ENCODE results near the gene CEP135.

DNA sequence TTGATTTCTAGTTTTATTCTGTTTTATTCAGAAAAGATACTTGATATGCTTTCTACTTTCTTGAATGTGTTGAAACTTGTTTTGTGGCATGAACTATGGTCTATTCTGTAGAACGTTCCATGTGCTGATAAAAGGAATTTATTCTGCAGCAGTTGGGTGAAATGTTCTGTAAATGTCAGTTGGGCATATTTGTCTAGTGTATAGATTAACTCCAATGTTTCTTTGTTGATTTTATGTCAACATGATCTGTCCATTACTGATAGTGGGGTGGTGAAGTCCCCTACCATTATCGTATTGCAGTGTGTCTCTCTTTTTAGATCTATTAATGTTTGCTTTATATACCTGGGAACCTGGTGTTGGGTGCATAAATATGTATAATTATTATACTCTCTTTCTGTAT, 55.5 kb downstream of the CEP135 start:
- TF ChIP-seq RARB (CRISPR knock-in tag; IDR thresholded peaks at IDR 0.05) (no peak), ZNF565 (CRISPR knock-in tag; conservative IDR thresholded peaks at IDR 0.05; ENCODE audit: low read depth) (no peak), ESRRG (CRISPR knock-in tag; IDR thresholded peaks at IDR 0.05) (no peak), PPARA (CRISPR knock-in tag; IDR thresholded peaks at IDR 0.05; ENCODE audit: borderline replicate concordance) (no peak)
- TF ChIP-seq, protein P1, sequence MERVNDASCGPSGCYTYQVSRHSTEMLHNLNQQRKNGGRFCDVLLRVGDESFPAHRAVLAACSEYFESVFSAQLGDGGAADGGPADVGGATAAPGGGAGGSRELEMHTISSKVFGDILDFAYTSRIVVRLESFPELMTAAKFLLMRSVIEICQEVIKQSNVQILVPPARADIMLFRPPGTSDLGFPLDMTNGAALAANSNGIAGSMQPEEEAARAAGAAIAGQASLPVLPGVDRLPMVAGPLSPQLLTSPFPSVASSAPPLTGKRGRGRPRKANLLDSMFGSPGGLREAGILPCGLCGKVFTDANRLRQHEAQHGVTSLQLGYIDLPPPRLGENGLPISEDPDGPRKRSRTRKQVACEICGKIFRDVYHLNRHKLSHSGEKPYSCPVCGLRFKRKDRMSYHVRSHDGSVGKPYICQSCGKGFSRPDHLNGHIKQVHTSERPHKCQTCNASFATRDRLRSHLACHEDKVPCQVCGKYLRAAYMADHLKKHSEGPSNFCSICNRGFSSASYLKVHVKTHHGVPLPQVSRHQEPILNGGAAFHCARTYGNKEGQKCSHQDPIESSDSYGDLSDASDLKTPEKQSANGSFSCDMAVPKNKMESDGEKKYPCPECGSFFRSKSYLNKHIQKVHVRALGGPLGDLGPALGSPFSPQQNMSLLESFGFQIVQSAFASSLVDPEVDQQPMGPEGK (CRISPR knock-in tag; IDR thresholded peaks at IDR 0.05; ENCODE audit: borderline replicate concordance), result no peak

All from SK-N-SH treated with all-trans-retinoic acid at 6 μM for 48 hours (cell line).